D721Med (cell line): ENCODE results near the gene IFT52.

Experiments
- DNase-seq: peaks from one replicate; pipeline ENCODE4 v3.0.0; 2011; ENCODE audit warnings: low spot score; ENCODE audit not compliant: insufficient read length
- FAIRE-seq: peaks from 2 replicates; lab custom pipeline; 2011; peaks lifted over from hg19 to GRCh38; lab: Jason Lieb, UNC
- CTCF ChIP-seq: IDR thresholded peaks from 2 replicates; pipeline ENCODE4 v1.5.1; 2012; ENCODE audit warnings: mild to moderate bottlenecking, control low read depth; ENCODE audit not compliant: insufficient read depth; ENCODE audit errors: missing control alignments

IFT52 gene

GRCh38 chr20:43676368-43676767 is 85.6 kb downstream of the IFT52 start:
- DNase-seq (no peak), FAIRE-seq (no peak)
- TF ChIP-seq CTCF, result no peak

- DNase-seq (no peak), FAIRE-seq (no peak)
- TF ChIP-seq CTCF, result no peak
Observed at GRCh38 chr20:43680981-43681380, 90.2 kb downstream of the IFT52 start.

DNA sequence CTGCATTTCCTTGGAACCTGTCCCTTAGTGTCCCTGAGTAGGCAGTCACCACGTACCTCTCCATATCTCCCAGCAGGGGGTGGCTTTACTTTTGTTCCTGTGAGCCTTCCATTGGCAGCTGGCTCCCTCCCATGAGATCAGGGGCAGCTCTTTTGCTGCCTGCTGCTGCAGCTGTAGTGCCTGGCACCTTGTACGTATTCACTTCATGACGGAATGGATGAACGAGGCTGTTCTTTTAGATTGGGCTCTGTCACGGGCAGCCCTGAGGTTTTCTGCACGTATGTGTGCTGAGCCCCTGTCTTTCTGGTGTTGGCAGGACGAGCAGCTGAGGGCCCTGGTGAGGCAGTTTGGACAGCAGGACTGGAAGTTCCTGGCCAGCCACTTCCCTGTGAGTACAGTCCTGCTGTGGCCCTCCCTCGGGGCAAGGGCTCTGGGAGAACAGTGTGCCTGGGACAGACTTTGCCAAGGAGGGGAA is 90.8 kb downstream of the IFT52 start:
- FAIRE-seq (no peak), DNase-seq (no peak)
- TF ChIP-seq CTCF, result no peak

DNA sequence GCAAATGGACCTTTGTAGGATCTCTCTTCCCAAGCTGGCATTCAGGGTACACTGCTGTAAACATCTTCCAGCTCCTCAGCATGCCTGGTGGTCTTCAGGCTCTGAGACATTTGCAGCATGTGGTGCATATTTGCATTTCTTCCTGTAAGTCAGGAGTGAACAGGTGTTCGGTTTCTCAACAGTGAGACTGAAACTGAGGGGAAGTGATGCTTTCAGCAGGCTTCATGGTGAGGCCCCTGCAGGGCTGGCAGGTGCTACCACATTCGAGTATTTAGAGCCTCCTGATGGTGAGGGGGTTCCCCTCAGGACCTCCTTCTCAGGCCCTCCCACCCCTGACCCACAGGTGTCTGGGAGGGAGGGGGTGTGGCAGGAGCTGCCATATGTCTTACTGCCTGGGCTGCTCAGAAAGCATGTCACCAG is 91.3 kb downstream of the IFT52 start:
- FAIRE-seq, result no peak
- no peak for TF ChIP-seq CTCF
- DNase-seq, result no peak

- TF ChIP-seq CTCF, result no peak
- FAIRE-seq (no peak), DNase-seq (no peak)
Observed at GRCh38 chr20:43682446-43682845, 91.7 kb downstream of the IFT52 start.

DNA sequence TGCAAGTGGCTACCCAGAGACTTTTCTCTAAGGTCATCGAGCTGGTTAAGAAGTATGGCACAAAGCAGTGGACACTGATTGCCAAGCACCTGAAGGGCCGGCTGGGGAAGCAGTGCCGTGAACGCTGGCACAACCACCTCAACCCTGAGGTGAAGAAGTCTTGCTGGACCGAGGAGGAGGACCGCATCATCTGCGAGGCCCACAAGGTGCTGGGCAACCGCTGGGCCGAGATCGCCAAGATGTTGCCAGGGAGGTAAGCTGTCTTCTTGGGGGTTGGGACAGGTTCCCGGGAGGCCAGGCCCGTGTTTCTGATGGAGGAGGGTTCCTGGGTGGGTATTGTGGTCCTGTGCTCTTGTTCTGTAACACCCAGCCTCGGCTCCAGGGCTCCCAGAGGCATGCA is 96.1 kb downstream of the IFT52 start:
- DNase-seq (no peak), FAIRE-seq (no peak)
- no peak for TF ChIP-seq CTCF

DNA sequence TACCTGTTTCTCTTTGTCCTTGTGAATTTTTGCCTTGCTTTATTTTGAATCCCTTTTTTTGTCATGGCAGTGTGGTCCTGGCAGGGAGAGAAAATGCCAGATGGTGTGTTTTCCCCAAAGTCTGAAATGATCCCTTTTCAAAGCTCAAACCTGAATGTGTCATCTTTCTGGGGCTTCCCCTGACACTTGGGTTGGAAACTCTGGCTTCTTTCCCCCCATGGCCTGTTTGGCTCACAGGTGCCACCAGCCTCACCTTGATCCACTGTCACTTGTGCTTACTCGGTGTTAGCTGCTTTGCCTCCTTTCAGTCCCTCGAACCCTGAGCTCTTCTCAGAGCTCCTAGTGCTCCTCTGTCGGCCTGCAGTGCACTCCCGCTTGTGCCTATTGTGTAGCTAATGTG is 98.4 kb downstream of the IFT52 start:
- no peak for DNase-seq
- TF ChIP-seq CTCF, result no peak
- no peak for FAIRE-seq
